Sigmoid colon (tissue), 7 donors: ENCODE results near the gene OR5B12. TPM values are rescaled to one million over a fixed set of nuclear protein-coding genes. Genes with fewer than 3 reads are reported as not detected.

Experiments used
- DNase-seq: peaks from one replicate; pipeline ENCODE4 v3.0.0-alpha.2; 2019
- H3K27ac ChIP-seq, 4 donors: fragments of 200-600 bp; sonication (generic); one replicate each; pipeline ENCODE4 v1.5.1; 2016 to 2019; ENCODE audit warnings: mild to moderate bottlenecking in 1 of 4
- H3K27me3 ChIP-seq, 3 donors: fragments of 200-600 bp; sonication (generic); one replicate each; pipeline ENCODE4 v1.5.1; 2019; ENCODE audit warnings: mild to moderate bottlenecking in 1 of 3
- H3K36me3 ChIP-seq, 4 donors: fragments of 200-600 bp; sonication (generic); one replicate each; pipeline ENCODE4 v1.5.1; 2016 to 2019
- H3K4me1 ChIP-seq, 4 donors: fragments of 200-600 bp; sonication (generic); one replicate each; pipeline ENCODE4 v1.5.1; 2017 to 2019
- H3K4me3 ChIP-seq, 4 donors: fragments of 200-600 bp; sonication (generic); one replicate each; pipeline ENCODE4 v1.5.1; 2017 to 2019; ENCODE audit warnings: mild to moderate bottlenecking in 2 of 4, moderate library complexity in 1 of 4
- H3K9me3 ChIP-seq, 4 donors: fragments of 200-600 bp in 3 of 4; sonication (generic) in 3 of 4; one replicate each; pipeline versions ENCODE4 v1.5.1 to v1.6.1; 2013 to 2019
- CTCF ChIP-seq, 4 experiments: fragments of 450-650 bp in 3 of 4; fragments of 200-600 bp in 1 of 4; IDR thresholded peaks; one replicate each; pipeline ENCODE4 v1.5.1; 2016 to 2019; ENCODE audit warnings: antibody characterized with exemption in 4 of 4, mild to moderate bottlenecking in 3 of 4, moderate library complexity in 2 of 4
- EP300 ChIP-seq, 4 donors: sonication (generic); formaldehyde crosslinking; IDR thresholded peaks; one replicate each; pipeline ENCODE4 v1.6.1; 2017; ENCODE audit warnings: antibody characterized with exemption in 4 of 4
- POLR2A ChIP-seq, 2 donors: fragments of 450-650 bp; IDR thresholded peaks; one replicate each; pipeline ENCODE4 v1.6.1; 2016; ENCODE audit warnings: antibody characterized with exemption in 2 of 2, mild to moderate bottlenecking in 2 of 2, moderate library complexity in 2 of 2
- POLR2AphosphoS5 ChIP-seq, 4 donors: sonication (generic); formaldehyde crosslinking; IDR thresholded peaks; one replicate each; pipeline ENCODE4 v1.6.1; 2017; ENCODE audit warnings: antibody characterized with exemption in 4 of 4
- WGBS, 2 donors: extraction: QIAGEN DNeasy Blood & Tissue Kit; methylation state at CpG; one replicate each; pipeline ENCODE4 v1.1.7; 2013; 5-methylcytosine and 5-hydroxymethylcytosine counted together
- intact Hi-C: fragments of 100-400 bp; cut with DNase I; formaldehyde crosslinking; loops from one replicate; pipeline ENCODE4 v1.15.1; 2023
- polyA plus RNA-seq, 3 donors: library from polyadenylated mRNA; stranded (reverse); fragments of 200-250 nt; gene quantifications; one replicate each; pipeline ENCODE4 v1.2.3, GENCODE V29; 2013
- total RNA-seq, 4 donors: library from RNA; depleted of rRNA; stranded (reverse); fragments of >200 nt; gene quantifications; one replicate each; pipeline ENCODE4 v1.1.0, GENCODE V29; 2016
- donor health status: healthy with polysubstance abuse.
- donor health status: Bipolar disorder and iron deficiency.
- donor health status: healthy.

The OR5B12 gene
- not detected for total RNA-seq
- not detected for polyA plus RNA-seq

DNA sequence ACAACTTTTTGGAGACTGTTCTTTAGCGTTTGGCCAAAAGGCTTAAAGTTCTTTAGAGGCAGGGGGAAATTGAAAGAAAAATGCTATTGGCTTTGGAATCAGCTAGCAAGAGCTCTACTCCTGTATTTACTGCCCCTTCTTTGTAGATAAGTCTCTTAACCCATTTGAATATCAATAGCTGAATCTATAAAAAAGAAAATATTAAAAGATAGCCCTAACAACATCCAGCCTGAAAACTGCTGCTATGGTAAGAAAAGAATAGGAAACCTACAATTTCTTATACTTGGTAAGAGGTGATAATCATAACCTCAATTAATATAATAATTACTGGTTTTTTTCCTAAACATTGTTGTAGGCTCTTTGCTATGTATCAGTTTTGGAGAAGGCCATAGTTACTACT is at the start of gene OR5B12:
Gene OR5B12 (minus strand): TSS at position 101 of the 400 bp plus-strand sequence. CDS start 2,085 bp downstream, outside the sequence.
- no peak within 1 kb of the TSS for H3K27ac ChIP-seq
- H3K4me3 ChIP-seq: no peak within 1 kb of the TSS
- intact Hi-C loops: no loop called here
- no peaks in the 10 kb centered on the region for H3K4me1 ChIP-seq
- WGBS, 2 donors: 84 to 97% methylated on average over 1 of the region's 1 CpG
- no peaks in the 10 kb centered on the region for H3K36me3 ChIP-seq
- no peaks in the 10 kb centered on the region for H3K27me3 ChIP-seq
- no peak for TF ChIP-seq CTCF (IDR thresholded peaks at IDR 0.05)
- TF ChIP-seq POLR2A (IDR thresholded peaks at IDR 0.05): no peak
- TF ChIP-seq POLR2AphosphoS5 (IDR thresholded peaks at IDR 0.05): no peak
- no peak for TF ChIP-seq EP300 (IDR thresholded peaks at IDR 0.05)
- DNase-seq: no peak
- peaks cover 0 to 6% (median 2%) of the 10 kb centered on the region in 4 donors for H3K9me3 ChIP-seq

DNA sequence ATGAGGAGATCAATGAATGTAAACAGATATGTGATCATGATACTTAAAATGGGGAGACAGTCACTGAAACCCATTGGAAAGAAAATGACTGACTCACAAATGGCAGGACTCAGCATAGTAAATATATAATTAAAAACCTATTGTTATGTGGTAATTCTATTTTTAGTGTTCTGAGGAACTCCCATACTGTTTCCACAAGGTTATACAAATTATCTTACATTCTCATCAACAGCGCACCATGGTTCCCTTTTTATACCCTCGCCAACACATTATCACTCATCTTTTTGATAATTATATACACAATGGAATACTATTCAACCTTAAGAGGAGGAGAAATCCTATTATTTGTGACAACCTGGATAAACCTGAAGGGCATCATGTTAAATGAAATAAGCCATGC is 48.8 kb upstream of the OR5B12 start:
- Histone ChIP-seq H3K9me3 (no peaks in the 10 kb centered on the region), H3K4me3 (no peak overlapping the region), H3K27ac (no peak overlapping the region), H3K36me3 (no peaks in the 10 kb centered on the region), H3K4me1 (peaks cover 0 to 3% (median 0%) of the 10 kb centered on the region in 4 donors), H3K27me3 (no peaks in the 10 kb centered on the region)
- intact Hi-C loops: no loop called here
- TF ChIP-seq EP300 (IDR thresholded peaks at IDR 0.05): no peak
- WGBS, 2 donors: 64 to 91% methylated on average over 2 of the region's 2 CpGs
- no peak for DNase-seq

DNA sequence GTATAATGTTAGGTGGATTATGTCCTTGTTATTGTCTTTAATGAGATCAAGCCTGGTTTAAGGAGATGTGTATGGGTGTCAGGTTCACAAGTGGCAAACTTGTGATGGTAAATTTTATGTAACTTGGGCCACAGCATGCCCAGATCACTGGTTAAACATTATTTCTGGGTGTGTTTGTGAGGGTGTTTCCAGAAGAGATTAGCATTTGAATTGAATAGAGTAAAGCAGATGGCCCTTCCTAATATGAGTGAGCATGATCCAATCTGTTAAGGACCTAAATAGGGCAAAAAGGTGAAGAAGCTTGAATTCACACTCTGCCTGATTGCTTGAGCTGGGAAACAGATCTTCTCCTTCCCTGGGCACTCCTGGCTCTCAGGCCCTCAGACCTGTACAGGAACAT is 45.1 kb upstream of the OR5B12 start:
- no peaks in the 10 kb centered on the region for H3K36me3 ChIP-seq
- DNase-seq: no peak
- TF ChIP-seq CTCF (IDR thresholded peaks at IDR 0.05): no peak
- no peak overlapping the region for H3K27ac ChIP-seq
- H3K4me1 ChIP-seq: no peaks in the 10 kb centered on the region
- H3K4me3 ChIP-seq: no peak overlapping the region
- no peaks in the 10 kb centered on the region for H3K9me3 ChIP-seq
- intact Hi-C loops: no loop called here
- no peaks in the 10 kb centered on the region for H3K27me3 ChIP-seq

DNA sequence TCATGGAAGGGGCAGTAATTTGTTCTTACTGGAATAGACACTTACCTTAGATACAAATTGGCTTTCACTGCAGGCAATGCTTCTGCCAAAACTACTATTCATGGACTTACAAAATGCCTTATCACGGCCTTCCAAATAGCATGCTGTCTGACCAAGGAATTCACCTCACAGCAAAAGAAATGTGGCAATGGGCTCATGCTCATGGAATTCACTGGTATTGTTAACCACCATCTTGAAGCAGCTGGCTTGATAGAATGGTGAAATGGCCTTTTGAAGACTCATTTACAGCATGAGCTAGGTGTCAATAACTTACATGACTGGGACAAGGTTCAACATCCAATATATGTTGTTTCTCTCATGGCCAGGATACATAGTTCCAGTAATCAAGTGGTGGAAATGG is 43.9 kb upstream of the OR5B12 start:
- intact Hi-C loops: no loop called here
- 95 to 96% methylated on average over 1 of the region's 1 CpG for WGBS, 2 donors

GRCh38 chr11:58471892-58472291 is 29.9 kb upstream of the OR5B12 start:
- no peak overlapping the region for H3K4me3 ChIP-seq
- no peaks in the 10 kb centered on the region for H3K27me3 ChIP-seq
- DNase-seq: no peak
- no peak overlapping the region for H3K27ac ChIP-seq
- intact Hi-C loops: no loop called here
- peaks cover 0 to 4% (median 3%) of the 10 kb centered on the region in 4 donors for H3K9me3 ChIP-seq
- no peaks in the 10 kb centered on the region for H3K36me3 ChIP-seq
- no peaks in the 10 kb centered on the region for H3K4me1 ChIP-seq
- TF ChIP-seq POLR2AphosphoS5 (IDR thresholded peaks at IDR 0.05) (no peak), POLR2A (IDR thresholded peaks at IDR 0.05) (no peak), EP300 (IDR thresholded peaks at IDR 0.05) (no peak)

More for the DNA sequence above, 43.9 kb upstream of the OR5B12 start:
- Histone ChIP-seq H3K9me3 (no peaks in the 10 kb centered on the region), H3K4me3 (no peak overlapping the region), H3K27ac (no peak overlapping the region), H3K36me3 (no peaks in the 10 kb centered on the region), H3K27me3 (no peaks in the 10 kb centered on the region), H3K4me1 (no peaks in the 10 kb centered on the region)
- DNase-seq: no peak
- TF ChIP-seq EP300 (IDR thresholded peaks at IDR 0.05) (no peak), CTCF (IDR thresholded peaks at IDR 0.05) (no peak), POLR2A (IDR thresholded peaks at IDR 0.05) (no peak), POLR2AphosphoS5 (IDR thresholded peaks at IDR 0.05) (no peak)

DNA sequence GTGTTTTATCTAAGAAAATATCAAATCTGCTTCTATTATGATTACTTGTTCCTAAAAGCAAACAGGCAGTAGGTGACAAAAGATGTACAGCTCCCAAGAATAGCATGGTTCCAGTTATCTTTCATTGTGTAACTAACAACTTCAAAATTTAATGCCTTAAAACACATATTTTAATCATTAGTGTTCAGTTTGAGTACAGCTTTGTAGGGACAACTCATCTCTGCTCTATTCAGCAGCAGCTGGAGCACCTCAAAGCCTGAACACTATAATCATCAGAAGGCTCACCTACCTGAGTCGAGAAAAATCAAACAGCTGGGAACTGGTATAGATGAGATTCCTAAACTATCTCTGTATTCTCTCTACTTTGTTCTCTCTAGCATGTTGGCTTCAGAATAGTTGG is 24.3 kb upstream of the OR5B12 start:
- no peaks in the 10 kb centered on the region for H3K36me3 ChIP-seq
- TF ChIP-seq POLR2AphosphoS5 (IDR thresholded peaks at IDR 0.05) (no peak), EP300 (IDR thresholded peaks at IDR 0.05) (no peak)
- DNase-seq: no peak
- no peaks in the 10 kb centered on the region for H3K4me1 ChIP-seq
- no peak overlapping the region for H3K4me3 ChIP-seq
- no peak overlapping the region for H3K27ac ChIP-seq
- intact Hi-C loops: no loop called here
- WGBS, 2 donors: 83 to 92% methylated on average over 1 of the region's 1 CpG
- H3K9me3 ChIP-seq: peaks cover 0 to 3% (median 0%) of the 10 kb centered on the region in 4 donors
- H3K27me3 ChIP-seq: no peaks in the 10 kb centered on the region
